Activated naive CD4-positive, alpha-beta T cell treated with anti-CD3 and anti-CD28 coated beads, Interleukin-2, amount 50 U/mL, for 24 hours (primary cell): ENCODE measurements around the gene TSBP1.

Experiments
- H3K27ac Mint-ChIP-seq: one replicate; pipeline ENCODE4 v1.8.0; 2021; ENCODE audit warnings: mild to moderate bottlenecking, mixed read lengths
- H3K27me3 Mint-ChIP-seq: one replicate; pipeline ENCODE4 v1.8.0; 2021; ENCODE audit warnings: mixed read lengths
- H3K36me3 Mint-ChIP-seq: one replicate; pipeline ENCODE4 v1.8.0; 2021; ENCODE audit warnings: mixed read lengths
- H3K4me1 Mint-ChIP-seq: one replicate; pipeline ENCODE4 v1.8.0; 2021; ENCODE audit warnings: mixed read lengths
- H3K4me3 Mint-ChIP-seq: one replicate; pipeline ENCODE4 v1.8.0; 2021; ENCODE audit warnings: mild to moderate bottlenecking, mixed read lengths
- H3K9me3 Mint-ChIP-seq: one replicate; pipeline ENCODE4 v1.8.0; 2021; ENCODE audit warnings: mixed read lengths

The TSBP1 gene, protein sequence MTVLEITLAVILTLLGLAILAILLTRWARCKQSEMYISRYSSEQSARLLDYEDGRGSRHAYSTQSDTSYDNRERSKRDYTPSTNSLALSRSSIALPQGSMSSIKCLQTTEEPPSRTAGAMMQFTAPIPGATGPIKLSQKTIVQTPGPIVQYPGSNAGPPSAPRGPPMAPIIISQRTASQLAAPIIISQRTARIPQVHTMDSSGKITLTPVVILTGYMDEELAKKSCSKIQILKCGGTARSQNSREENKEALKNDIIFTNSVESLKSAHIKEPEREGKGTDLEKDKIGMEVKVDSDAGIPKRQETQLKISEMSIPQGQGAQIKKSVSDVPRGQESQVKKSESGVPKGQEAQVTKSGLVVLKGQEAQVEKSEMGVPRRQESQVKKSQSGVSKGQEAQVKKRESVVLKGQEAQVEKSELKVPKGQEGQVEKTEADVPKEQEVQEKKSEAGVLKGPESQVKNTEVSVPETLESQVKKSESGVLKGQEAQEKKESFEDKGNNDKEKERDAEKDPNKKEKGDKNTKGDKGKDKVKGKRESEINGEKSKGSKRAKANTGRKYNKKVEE

GRCh38 chr6:32371803-32372202 is at the start of gene TSBP1:
TSBP1 (minus strand) TSS chr6:32371903; CDS start chr6:32371706, 197 bp downstream.
- H3K36me3 Mint-ChIP-seq: no peaks in the 10 kb centered on the region
- no peaks in the 10 kb centered on the region for H3K4me1 Mint-ChIP-seq
- H3K9me3 Mint-ChIP-seq: no peaks in the 10 kb centered on the region
- peak within 1 kb of the TSS; percentile 13 for H3K27ac Mint-ChIP-seq
- H3K27me3 Mint-ChIP-seq: peaks cover 19% of the 10 kb centered on the region
- no peak within 1 kb of the TSS for H3K4me3 Mint-ChIP-seq

GRCh38 chr6:32416036-32416435 is 44.3 kb upstream of the TSBP1 start:
- no peak overlapping the region for H3K4me3 Mint-ChIP-seq

DNA sequence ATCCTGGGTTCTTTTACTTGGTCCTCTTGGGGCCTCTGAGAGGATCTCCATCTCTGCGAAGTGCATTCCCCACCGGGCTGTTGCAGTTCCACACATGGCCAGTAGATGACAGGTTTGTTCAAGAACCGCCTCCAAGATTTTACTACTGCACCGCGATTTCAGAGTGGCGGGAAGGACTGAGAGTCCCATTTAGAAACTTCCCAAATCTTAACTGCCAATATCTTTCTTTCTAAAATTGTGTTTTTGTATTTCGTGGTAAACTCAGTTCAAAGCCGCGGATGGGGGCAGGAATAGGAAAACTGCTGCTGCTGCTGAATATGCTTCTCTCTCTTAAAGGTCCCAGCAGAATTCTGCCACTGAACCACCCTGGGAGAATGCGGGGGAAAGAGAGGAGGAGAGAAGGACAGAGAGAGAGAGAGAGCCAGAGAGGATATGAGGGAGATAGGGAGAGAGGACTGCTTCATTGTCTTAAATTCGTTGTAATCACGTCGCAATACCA is 43.9 kb upstream of the TSBP1 start:
- Mint-ChIP-seq H3K27ac (peak overlapping the region; percentile 46), H3K9me3 (no peaks in the 10 kb centered on the region), H3K4me3 (peak overlapping the region; percentile 12), H3K27me3 (peaks cover 22% of the 10 kb centered on the region), H3K4me1 (peaks cover 13% of the 10 kb centered on the region), H3K36me3 (no peaks in the 10 kb centered on the region)

More at GRCh38 chr6:32416036-32416435, 44.3 kb upstream of the TSBP1 start:
- Mint-ChIP-seq H3K4me1 (peaks cover 13% of the 10 kb centered on the region), H3K9me3 (no peaks in the 10 kb centered on the region), H3K27me3 (peaks cover 22% of the 10 kb centered on the region), H3K27ac (no peak overlapping the region), H3K36me3 (no peaks in the 10 kb centered on the region)

DNA sequence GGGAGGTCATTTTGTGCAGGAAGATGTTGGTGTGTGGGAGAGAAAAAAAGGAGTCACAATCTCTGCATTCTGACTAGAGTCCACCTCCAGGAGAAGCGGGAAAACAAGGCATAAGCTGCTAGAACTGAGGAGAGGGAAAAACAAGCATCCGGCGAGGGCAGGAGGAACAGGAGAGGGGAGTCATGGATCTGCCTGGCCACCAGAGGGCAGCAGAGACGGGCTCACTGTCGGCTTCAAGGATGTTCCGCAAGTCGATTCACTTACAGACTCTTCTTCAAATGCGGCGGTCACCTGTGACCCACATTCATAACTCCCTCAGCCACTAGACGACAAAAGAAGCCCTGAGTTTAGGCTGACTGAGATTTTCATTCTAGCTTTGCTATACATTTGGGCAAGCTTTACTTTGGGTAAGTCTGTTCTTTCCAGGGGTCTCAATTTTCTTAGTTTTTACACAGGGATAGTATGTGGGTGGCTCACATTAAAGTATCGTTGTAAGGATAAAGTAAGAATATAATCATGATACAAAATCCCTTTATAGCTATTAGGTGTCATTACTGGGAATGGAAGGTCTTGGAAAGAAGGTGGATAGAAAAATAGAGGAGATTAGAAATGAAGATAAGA is 41.8 kb upstream of the TSBP1 start:
- Mint-ChIP-seq H3K27ac (no peak overlapping the region), H3K27me3 (peaks cover 17% of the 10 kb centered on the region), H3K4me3 (no peak overlapping the region), H3K9me3 (no peaks in the 10 kb centered on the region), H3K36me3 (no peaks in the 10 kb centered on the region), H3K4me1 (peaks cover 13% of the 10 kb centered on the region)

GRCh38 chr6:32411566-32412327 is 40.0 kb upstream of the TSBP1 start:
- H3K27me3 Mint-ChIP-seq: peaks cover 17% of the 10 kb centered on the region
- no peak overlapping the region for H3K27ac Mint-ChIP-seq

GRCh38 chr6:32410906-32411305 is 39.2 kb upstream of the TSBP1 start:
- no peaks in the 10 kb centered on the region for H3K9me3 Mint-ChIP-seq
- H3K27me3 Mint-ChIP-seq: peaks cover 16% of the 10 kb centered on the region

More at GRCh38 chr6:32411566-32412327, 40.0 kb upstream of the TSBP1 start:
- Mint-ChIP-seq H3K36me3 (no peaks in the 10 kb centered on the region), H3K4me1 (peaks cover 13% of the 10 kb centered on the region), H3K4me3 (no peak overlapping the region), H3K9me3 (no peaks in the 10 kb centered on the region)

GRCh38 chr6:32406857-32407256 is 35.2 kb upstream of the TSBP1 start, which contains the start of gene BTNL2:
BTNL2 (minus strand) TSS chr6:32407181; CDS start chr6:32407123, 58 bp downstream.
- Mint-ChIP-seq H3K27me3 (peaks cover 14% of the 10 kb centered on the region), H3K36me3 (no peaks in the 10 kb centered on the region), H3K4me1 (no peaks in the 10 kb centered on the region), H3K27ac (no peak within 1 kb of the TSS), H3K9me3 (no peaks in the 10 kb centered on the region), H3K4me3 (no peak within 1 kb of the TSS)

More at GRCh38 chr6:32410906-32411305, 39.2 kb upstream of the TSBP1 start:
- Mint-ChIP-seq H3K27ac (no peak overlapping the region), H3K36me3 (no peaks in the 10 kb centered on the region), H3K4me3 (no peak overlapping the region), H3K4me1 (peaks cover 13% of the 10 kb centered on the region)

GRCh38 chr6:32406197-32406596 is 34.5 kb upstream of the TSBP1 start:
- Mint-ChIP-seq H3K9me3 (no peaks in the 10 kb centered on the region), H3K4me3 (no peak overlapping the region), H3K36me3 (no peaks in the 10 kb centered on the region), H3K27ac (no peak overlapping the region), H3K4me1 (no peaks in the 10 kb centered on the region), H3K27me3 (peaks cover 16% of the 10 kb centered on the region)

DNA sequence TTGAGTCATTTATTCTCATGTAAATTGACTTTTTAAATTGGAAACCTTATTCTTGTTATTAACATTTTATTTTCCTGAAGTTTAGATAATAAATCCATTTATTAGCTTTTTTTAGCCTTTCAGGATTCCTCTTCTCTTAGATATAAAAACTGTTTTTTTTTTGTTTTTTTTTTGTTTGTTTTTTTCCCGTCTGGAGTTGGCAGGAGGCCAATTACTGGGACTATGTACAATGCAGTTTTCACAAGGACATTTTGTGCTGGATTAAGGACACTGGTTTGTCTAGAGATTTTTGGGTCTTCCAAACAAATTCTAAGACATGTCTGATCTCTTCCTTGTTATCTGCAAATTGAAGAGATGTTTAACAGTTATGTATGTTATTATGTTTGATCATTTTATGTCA is 34.0 kb upstream of the TSBP1 start:
- Mint-ChIP-seq H3K36me3 (no peaks in the 10 kb centered on the region), H3K4me3 (no peak overlapping the region), H3K27ac (no peak overlapping the region), H3K4me1 (no peaks in the 10 kb centered on the region), H3K9me3 (no peaks in the 10 kb centered on the region), H3K27me3 (peaks cover 16% of the 10 kb centered on the region)

GRCh38 chr6:32402812-32403211 is 31.1 kb upstream of the TSBP1 start:
- Mint-ChIP-seq H3K4me1 (no peaks in the 10 kb centered on the region), H3K36me3 (no peaks in the 10 kb centered on the region), H3K9me3 (no peaks in the 10 kb centered on the region), H3K27ac (no peak overlapping the region), H3K4me3 (no peak overlapping the region), H3K27me3 (peaks cover 18% of the 10 kb centered on the region)

DNA sequence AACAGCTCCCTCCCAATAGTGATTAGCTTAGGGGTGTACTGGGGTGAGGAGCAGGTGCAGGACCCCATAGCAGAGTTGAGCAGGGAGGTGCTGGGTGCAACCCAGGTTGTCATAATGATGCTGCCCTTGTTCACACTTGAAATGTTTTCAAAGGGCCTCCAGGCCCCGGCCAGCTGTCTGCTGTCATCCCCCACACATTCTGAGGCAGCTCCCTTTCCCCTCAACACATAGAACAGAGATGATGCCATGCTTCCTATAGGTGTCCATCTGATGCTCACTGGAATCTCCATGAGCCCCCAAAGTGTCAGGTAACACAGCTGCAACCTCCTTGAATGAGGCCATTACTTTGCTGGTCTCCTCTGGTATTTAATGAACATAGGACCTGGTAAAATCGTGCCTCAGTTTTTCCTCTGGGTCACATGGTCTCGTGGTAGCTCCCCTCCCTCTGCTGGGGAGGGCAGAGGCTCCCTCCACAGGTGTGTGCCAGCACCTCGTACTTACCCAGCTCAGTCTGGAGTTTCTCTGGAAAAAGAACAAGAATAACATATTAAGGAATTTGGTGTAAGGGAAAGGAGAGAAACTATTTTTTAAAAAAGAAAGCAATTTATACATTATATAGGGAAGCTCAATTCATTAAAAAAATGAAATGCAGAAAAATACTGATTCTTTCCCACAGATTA is 29.7 kb upstream of the TSBP1 start:
- Mint-ChIP-seq H3K27me3 (peaks cover 18% of the 10 kb centered on the region), H3K27ac (no peak overlapping the region), H3K36me3 (no peaks in the 10 kb centered on the region), H3K4me1 (no peaks in the 10 kb centered on the region), H3K4me3 (no peak overlapping the region), H3K9me3 (no peaks in the 10 kb centered on the region)

DNA sequence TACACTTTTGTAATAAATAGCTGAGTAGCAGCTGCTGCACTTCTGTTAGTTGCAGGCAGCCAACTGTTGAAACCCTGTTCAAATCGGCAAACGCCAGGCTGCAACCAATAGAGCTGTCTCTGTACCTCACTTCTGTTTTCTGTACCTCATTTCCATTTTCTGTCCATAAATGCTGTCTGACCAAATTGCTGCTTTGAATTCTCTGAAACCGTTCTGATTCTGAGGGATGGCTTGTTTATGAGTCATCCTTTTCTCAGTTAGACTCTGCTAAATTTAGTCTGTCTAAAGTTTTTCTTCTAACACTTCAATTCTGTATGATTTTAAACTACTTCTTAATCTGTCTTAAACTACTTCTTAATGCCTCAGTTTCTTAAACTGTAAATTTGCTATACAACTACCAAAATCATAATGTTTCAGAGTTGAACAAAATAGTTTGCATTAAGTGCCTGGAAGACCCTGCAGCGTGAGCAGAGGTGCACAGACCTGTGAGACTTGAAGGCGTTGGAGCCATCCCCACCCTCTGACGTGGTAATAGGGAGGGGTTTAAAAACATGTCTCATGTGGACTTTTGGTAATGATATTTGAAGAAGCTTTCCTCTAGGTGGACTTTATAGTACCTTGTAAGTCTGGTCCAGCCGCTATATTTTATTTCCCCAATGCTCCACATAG is 25.7 kb upstream of the TSBP1 start:
- Mint-ChIP-seq H3K9me3 (no peaks in the 10 kb centered on the region), H3K27me3 (peaks cover 8% of the 10 kb centered on the region), H3K27ac (no peak overlapping the region), H3K4me1 (no peaks in the 10 kb centered on the region), H3K4me3 (no peak overlapping the region), H3K36me3 (no peaks in the 10 kb centered on the region)

DNA sequence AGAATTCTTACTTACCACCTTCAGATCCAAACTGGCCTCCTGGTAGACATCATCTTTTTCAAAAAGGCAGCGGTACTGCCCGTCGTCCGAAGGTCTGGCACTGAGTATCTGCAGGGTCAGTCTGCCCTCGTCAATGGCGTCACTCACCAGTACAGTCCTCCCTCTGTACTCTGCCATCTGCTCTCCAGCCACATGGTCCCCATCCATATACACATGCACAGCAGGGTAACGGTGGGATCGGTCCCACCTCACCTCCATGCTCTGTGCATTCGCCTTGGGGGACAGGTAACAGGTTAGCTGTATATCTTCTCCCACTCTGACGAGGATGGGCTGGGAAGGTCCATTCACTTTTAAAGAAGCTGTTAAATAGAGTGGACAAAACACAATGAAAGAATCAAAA is 24.3 kb upstream of the TSBP1 start:
- H3K27me3 Mint-ChIP-seq: peaks cover 6% of the 10 kb centered on the region
- H3K4me1 Mint-ChIP-seq: no peaks in the 10 kb centered on the region
- no peaks in the 10 kb centered on the region for H3K9me3 Mint-ChIP-seq
- no peak overlapping the region for H3K27ac Mint-ChIP-seq
- no peak overlapping the region for H3K4me3 Mint-ChIP-seq
- H3K36me3 Mint-ChIP-seq: no peaks in the 10 kb centered on the region

DNA sequence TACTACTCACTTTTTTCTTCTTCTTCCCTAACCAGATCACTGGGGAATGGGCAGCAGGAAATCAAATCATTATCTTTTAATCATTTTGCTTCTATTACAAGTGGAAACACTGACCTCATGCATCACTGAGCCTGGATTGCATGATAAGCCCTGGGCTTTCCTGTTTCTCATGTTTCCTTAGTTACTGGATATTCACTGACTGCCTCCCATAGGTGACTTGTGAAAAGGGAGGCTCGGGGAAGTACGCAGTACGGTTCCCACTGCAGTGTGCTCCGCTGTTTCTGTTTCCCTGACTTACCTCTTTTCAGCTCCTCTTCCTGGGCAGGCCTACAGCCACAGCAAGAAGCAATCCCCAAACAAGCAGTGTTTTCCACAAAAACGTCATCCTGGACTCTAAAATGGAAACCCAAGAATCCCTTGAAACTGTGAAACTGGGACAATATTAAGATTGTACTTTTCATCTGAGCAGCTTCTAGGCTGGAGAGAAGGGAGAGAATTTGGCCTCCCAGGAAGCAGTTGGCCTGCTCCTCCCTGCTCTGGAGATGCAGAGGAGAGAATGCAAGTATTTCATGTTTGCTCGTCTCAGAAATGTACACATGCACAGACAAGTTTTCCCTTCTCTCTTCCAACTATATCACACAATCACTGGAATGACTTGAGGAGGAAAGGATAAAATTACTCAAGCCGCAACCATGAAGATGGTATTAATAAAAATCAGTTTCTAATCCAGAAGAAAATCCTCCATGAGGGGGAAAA is 22.1 kb upstream of the TSBP1 start:
- H3K9me3 Mint-ChIP-seq: no peaks in the 10 kb centered on the region
- peaks cover 4% of the 10 kb centered on the region for H3K27me3 Mint-ChIP-seq
- H3K4me3 Mint-ChIP-seq: no peak overlapping the region
- H3K27ac Mint-ChIP-seq: no peak overlapping the region
- no peaks in the 10 kb centered on the region for H3K4me1 Mint-ChIP-seq
- H3K36me3 Mint-ChIP-seq: no peaks in the 10 kb centered on the region
